Raji (cell line): ENCODE results near the gene ZNF595.

Experiments
- POLR2A ChIP-seq: IDR thresholded peaks from 2 replicates; pipeline ENCODE4 v1.6.1; 2011; ENCODE audit warnings: low read depth, low read length, control low read depth; ENCODE audit not compliant: insufficient read depth

The ZNF595 gene

DNA sequence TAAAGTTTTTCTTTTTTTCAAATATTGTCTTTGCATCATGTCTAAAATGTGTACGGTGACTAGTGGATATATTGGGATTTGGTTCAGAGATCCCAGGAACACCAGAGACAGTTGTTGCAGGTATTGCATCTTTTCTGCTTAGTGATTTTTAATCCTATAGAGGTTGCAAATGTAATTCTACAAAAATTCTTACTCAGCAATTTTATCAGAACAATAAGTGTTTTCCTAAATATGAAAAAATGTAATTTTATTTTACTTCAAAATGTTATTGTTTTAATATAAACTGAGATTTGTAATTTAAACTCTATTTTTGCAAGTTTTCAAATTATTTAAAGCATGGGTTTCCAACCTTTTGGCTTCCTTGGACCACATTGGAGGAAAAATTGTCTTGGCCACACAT, 79.4 kb downstream of the ZNF595 start:
- no peak for TF ChIP-seq POLR2A
